Retina (tissue), 1 donor: ENCODE results near the gene STK32A.

ENCODE experiments used
- DNase-seq: peaks from one replicate; pipeline ENCODE4 v3.0.0-alpha.2; 2016

Gene STK32A

GRCh38 chr5:147396070-147396823, 161.4 kb downstream of the STK32A start:
- no peak for DNase-seq

GRCh38 chr5:147397616-147398015, 162.8 kb downstream of the STK32A start:
- DNase-seq: no peak

- DNase-seq: no peak
Measured at GRCh38 chr5:147398860-147399259, 164.0 kb downstream of the STK32A start.

- no peak for DNase-seq
Measured at GRCh38 chr5:147400126-147400809, 165.4 kb downstream of the STK32A start.

- no peak for DNase-seq
Measured at GRCh38 chr5:147400881-147401280, 166.1 kb downstream of the STK32A start.

- DNase-seq: no peak
Measured at GRCh38 chr5:147403651-147404640, 169.1 kb downstream of the STK32A start.

- DNase-seq: no peak
Measured at GRCh38 chr5:147404706-147405105, 169.9 kb downstream of the STK32A start.

GRCh38 chr5:147406636-147407035, 171.8 kb downstream of the STK32A start:
- no peak for DNase-seq

- no peak for DNase-seq
Measured at GRCh38 chr5:147407094-147407681, 172.4 kb downstream of the STK32A start.

GRCh38 chr5:147408980-147409379, 174.2 kb downstream of the STK32A start:
- no peak for DNase-seq

GRCh38 chr5:147410496-147411358, 175.9 kb downstream of the STK32A start:
- DNase-seq: no peak

GRCh38 chr5:147411359-147412319, 176.8 kb downstream of the STK32A start:
- no peak for DNase-seq

- no peak for DNase-seq
Measured at GRCh38 chr5:147412561-147412960, 177.7 kb downstream of the STK32A start.

- DNase-seq: no peak
Measured at GRCh38 chr5:147413266-147413665, 178.4 kb downstream of the STK32A start.

- DNase-seq: no peak
Measured at GRCh38 chr5:147415651-147416050, 180.8 kb downstream of the STK32A start.

- DNase-seq: no peak
Measured at GRCh38 chr5:147417135-147417813, 182.4 kb downstream of the STK32A start.

GRCh38 chr5:147418613-147419012, 183.8 kb downstream of the STK32A start:
- DNase-seq: no peak

- DNase-seq: no peak
Measured at GRCh38 chr5:147426640-147427327, 192.0 kb downstream of the STK32A start.
